ENCODE data around the gene LGI4. TPM values are rescaled to one million over a fixed set of nuclear protein-coding genes. Genes with fewer than 3 reads are reported as not detected.

Gene LGI4
- total RNA-seq, 2 experiments from 2014 or later, result 1.1 to 1.7 TPM

GRCh38 chr19:35093941-35094647, 40.8 kb downstream of the LGI4 start:
- Mint-ChIP-seq H3K4me3 (no peak overlapping the region), H3K36me3 (ENCODE audit: low read depth) (no peaks in the 10 kb centered on the region), H3K27me3 (ENCODE audit: low read depth) (peaks cover 5% of the 10 kb centered on the region), H3K4me1 (ENCODE audit: low read depth) (peaks cover 1% of the 10 kb centered on the region), H3K27ac (no peak overlapping the region), H3K9me3 (no peaks in the 10 kb centered on the region)
- CTCF ChIA-PET, result interaction anchor here (0.6 kb wide), 1 partner anchor 8 kb away, joined by 3 read pairs; no protein-coding TSS in a partner anchor
- intact Hi-C loops (cut with micrococcal nuclease), result no loop called here
- no peak for DNase-seq

DNA sequence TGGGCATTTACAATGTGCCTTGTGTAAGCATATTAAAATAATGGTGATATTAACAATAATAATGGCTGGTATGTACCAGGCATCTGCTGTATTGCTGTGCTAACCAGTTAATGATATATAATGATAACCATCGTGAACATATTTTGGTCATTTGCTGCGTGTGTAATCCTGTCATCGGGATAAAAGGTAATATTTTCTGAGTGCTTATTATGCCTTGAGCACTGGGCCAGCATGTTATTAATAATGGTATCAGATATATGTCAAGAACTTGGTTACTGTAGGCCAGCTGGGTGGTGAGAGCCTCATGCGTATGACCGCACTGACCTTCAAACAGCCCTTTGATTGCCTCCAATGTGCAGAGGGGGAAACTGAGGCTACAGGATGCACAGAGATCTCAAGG, 41.4 kb downstream of the LGI4 start:
- Mint-ChIP-seq H3K36me3 (ENCODE audit: low read depth) (no peaks in the 10 kb centered on the region), H3K9me3 (no peaks in the 10 kb centered on the region), H3K4me3 (no peak overlapping the region), H3K4me1 (ENCODE audit: low read depth) (peaks cover 1% of the 10 kb centered on the region), H3K27ac (no peak overlapping the region), H3K27me3 (ENCODE audit: low read depth) (peaks cover 5% of the 10 kb centered on the region)
- CTCF ChIA-PET, result interaction anchor here (0.6 to 4.3 kb wide), 4 partner anchors 9 to 50 kb away, joined by 3 to 23 read pairs (median 14); no protein-coding TSS in a partner anchor
- DNase-seq, result no peak
- intact Hi-C loops (cut with micrococcal nuclease), result no loop called here

- intact Hi-C loops (cut with micrococcal nuclease), result loop anchor here (1.0 kb wide), 4 partner anchors 23 to 451 kb away; no protein-coding TSS in a partner anchor
- peak; percentile 64 for DNase-seq
- Mint-ChIP-seq H3K27me3 (ENCODE audit: low read depth) (peaks cover 5% of the 10 kb centered on the region), H3K4me3 (no peak overlapping the region), H3K36me3 (ENCODE audit: low read depth) (no peaks in the 10 kb centered on the region), H3K4me1 (ENCODE audit: low read depth) (peaks cover 1% of the 10 kb centered on the region), H3K9me3 (no peaks in the 10 kb centered on the region), H3K27ac (no peak overlapping the region)
- CTCF ChIA-PET, result interaction anchor here (0.7 to 4.3 kb wide), 12 partner anchors 9 to 123 kb away, joined by 3 to 23 read pairs (median 4); no protein-coding TSS in a partner anchor
Observed at GRCh38 chr19:35090506-35091214, 44.2 kb downstream of the LGI4 start.

DNA sequence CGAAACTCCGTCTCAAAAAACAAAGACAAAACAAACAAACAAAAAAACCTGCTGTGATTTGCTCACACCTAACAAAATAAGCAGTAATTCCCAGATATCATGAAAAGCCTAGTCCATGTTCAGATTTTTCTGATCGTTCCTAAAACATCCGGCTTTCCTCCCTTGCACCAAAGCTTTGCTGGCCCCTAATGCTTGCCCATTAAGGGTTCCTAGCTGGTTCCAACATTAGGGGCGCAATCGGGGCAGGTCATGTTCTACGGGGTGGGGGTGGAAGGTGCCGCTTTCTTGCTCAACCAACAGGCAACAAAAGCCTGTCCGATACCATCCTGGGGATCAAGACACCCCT, 44.7 kb downstream of the LGI4 start:
- no peak for DNase-seq
- CTCF ChIA-PET, result interaction anchor here (0.7 to 4.3 kb wide), 10 partner anchors 8 to 122 kb away, joined by 3 to 23 read pairs (median 3); no protein-coding TSS in a partner anchor
- no peak overlapping the region for H3K4me3 Mint-ChIP-seq
- H3K9me3 Mint-ChIP-seq, result no peaks in the 10 kb centered on the region
- no peaks in the 10 kb centered on the region for H3K36me3 Mint-ChIP-seq (ENCODE audit: low read depth)
- H3K27ac Mint-ChIP-seq, result no peak overlapping the region
- peaks cover 5% of the 10 kb centered on the region for H3K27me3 Mint-ChIP-seq (ENCODE audit: low read depth)
- H3K4me1 Mint-ChIP-seq (ENCODE audit: low read depth), result peaks cover 1% of the 10 kb centered on the region
- intact Hi-C loops (cut with micrococcal nuclease), result loop anchor here (1.0 kb wide), 4 partner anchors 23 to 451 kb away; no protein-coding TSS in a partner anchor

DNA sequence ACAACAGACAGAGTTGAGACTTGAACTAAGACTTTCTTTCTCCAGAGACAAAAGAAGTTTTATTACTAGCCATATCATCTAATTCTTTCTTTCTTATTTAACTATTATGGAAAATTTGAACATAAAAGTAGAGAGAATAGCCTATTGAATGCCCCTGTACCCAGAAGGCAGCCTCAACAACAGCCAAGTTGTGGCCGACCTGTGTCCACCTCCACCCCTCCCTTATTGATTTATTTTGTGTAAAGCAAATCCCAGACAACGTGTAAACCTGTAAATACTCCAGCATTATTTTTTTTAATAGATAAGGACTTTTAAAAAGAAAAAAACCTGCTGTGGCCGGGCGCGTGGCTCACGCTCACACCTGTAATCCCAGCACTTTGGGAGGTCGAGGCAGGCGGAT, 45.3 kb downstream of the LGI4 start:
- peaks cover 1% of the 10 kb centered on the region for H3K4me1 Mint-ChIP-seq (ENCODE audit: low read depth)
- no peak overlapping the region for H3K27ac Mint-ChIP-seq
- no peaks in the 10 kb centered on the region for H3K36me3 Mint-ChIP-seq (ENCODE audit: low read depth)
- DNase-seq, result no peak
- H3K4me3 Mint-ChIP-seq, result no peak overlapping the region
- CTCF ChIA-PET, result interaction anchor here (0.7 to 4.3 kb wide), 10 partner anchors 8 to 122 kb away, joined by 3 to 23 read pairs (median 3); no protein-coding TSS in a partner anchor
- intact Hi-C loops (cut with micrococcal nuclease), result no loop called here
- no peaks in the 10 kb centered on the region for H3K9me3 Mint-ChIP-seq
- peaks cover 5% of the 10 kb centered on the region for H3K27me3 Mint-ChIP-seq (ENCODE audit: low read depth)

DNA sequence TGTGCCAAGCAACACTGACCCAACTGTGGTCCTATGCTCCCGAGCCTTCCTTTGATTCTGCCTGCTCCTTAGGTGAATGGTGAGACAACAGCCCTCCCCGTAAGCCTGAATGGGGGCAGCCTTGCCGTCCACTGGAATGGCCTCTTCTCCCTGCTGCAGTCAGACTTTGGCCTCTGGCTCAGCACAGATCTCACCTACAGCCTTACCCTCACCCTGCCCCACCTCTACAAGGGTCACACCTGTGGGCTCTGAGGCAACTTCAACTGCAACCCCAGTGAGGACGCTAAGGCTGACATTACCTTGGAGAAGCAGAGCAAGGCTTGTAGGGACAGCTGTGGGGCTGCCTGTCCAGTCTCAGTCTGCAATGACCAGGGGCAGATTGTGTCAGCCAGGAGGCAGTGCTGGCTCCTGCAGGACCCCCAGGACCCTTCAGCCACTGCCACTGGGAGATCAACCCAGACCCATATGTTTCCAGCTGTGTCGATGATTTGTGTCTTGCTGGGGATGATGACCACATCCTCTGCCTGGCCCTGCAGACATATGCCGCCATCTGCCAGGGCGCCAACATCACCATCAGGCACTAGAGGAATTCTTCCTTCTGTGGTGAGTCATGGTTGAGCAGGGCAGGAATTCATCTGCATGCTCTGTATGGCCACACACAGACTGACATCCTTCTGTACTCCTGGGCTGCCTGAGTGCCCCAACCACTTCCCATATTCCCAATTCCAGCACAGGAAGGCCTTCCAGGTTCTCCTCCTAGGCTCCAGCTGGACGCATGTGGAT, 46.5 kb downstream of the LGI4 start:
- H3K36me3 Mint-ChIP-seq (ENCODE audit: low read depth), result no peaks in the 10 kb centered on the region

DNA sequence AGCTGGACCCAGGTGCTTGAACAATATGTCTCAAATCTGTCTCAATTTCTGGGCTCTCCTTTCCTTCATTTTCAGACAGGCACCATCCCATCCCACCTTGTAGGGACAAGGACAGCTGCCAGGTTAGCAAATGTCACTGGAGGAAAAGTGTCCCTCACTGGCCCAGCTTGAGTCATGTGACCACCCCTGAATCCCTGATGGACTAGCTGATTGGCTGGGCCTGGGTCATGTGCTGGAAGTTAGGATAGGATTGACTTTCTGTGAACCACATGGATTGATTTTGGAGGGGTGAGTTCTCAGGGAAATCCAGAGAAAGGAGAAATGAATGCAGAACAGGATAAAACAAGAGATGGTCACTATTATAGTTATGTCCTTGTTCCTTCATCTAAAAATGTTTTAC, 47.5 kb downstream of the LGI4 start:
- CTCF ChIA-PET, result interaction anchor here (0.9 to 3.9 kb wide), 4 partner anchors 20 to 43 kb away, joined by 3 to 24 read pairs (median 14); no protein-coding TSS in a partner anchor
- H3K4me3 Mint-ChIP-seq, result no peak overlapping the region

More for the DNA sequence above, 46.5 kb downstream of the LGI4 start:
- Mint-ChIP-seq H3K4me3 (no peak overlapping the region), H3K27me3 (ENCODE audit: low read depth) (peaks cover 5% of the 10 kb centered on the region), H3K4me1 (ENCODE audit: low read depth) (peaks cover 1% of the 10 kb centered on the region), H3K9me3 (no peaks in the 10 kb centered on the region), H3K27ac (no peak overlapping the region)
- CTCF ChIA-PET, result interaction anchor here (0.6 to 3.9 kb wide), 3 partner anchors 44 to 112 kb away, joined by 3 to 23 read pairs (median 3); no protein-coding TSS in a partner anchor
- no peak for DNase-seq
- intact Hi-C loops (cut with micrococcal nuclease), result no loop called here

DNA sequence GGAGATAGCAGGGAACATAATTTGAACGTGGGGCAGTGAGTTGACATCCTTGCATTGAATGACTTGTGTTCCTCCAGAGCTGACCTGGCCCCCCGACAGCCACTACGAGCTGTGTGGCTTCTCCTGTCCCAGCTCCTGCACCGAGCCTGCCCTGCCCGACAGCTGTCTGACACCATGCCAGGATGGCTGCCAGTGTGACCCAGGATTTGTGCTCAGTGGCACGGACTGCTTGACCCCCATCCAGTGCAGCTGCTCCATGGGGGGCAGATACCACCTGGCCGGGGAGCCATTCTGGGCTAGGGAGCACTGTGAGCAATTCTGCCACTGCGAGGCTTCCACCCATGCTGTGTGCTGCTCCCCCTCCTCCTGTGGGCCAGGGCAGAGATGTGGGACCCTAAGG, 48.4 kb downstream of the LGI4 start:
- H3K4me3 Mint-ChIP-seq, result no peak overlapping the region
- no peak overlapping the region for H3K27ac Mint-ChIP-seq
- H3K4me1 Mint-ChIP-seq (ENCODE audit: low read depth), result peaks cover 1% of the 10 kb centered on the region
- no peaks in the 10 kb centered on the region for H3K36me3 Mint-ChIP-seq (ENCODE audit: low read depth)
- H3K27me3 Mint-ChIP-seq (ENCODE audit: low read depth), result peaks cover 5% of the 10 kb centered on the region
- CTCF ChIA-PET, result interaction anchor here (2.6 to 3.9 kb wide), 2 partner anchors 20 to 42 kb away, joined by 23 to 24 read pairs; no protein-coding TSS in a partner anchor
- no peaks in the 10 kb centered on the region for H3K9me3 Mint-ChIP-seq
- intact Hi-C loops (cut with micrococcal nuclease), result no loop called here
- no peak for DNase-seq

More for the DNA sequence above, 47.5 kb downstream of the LGI4 start:
- Mint-ChIP-seq H3K36me3 (ENCODE audit: low read depth) (no peaks in the 10 kb centered on the region), H3K4me1 (ENCODE audit: low read depth) (peaks cover 1% of the 10 kb centered on the region), H3K9me3 (no peaks in the 10 kb centered on the region), H3K27ac (no peak overlapping the region), H3K27me3 (ENCODE audit: low read depth) (peaks cover 5% of the 10 kb centered on the region)
- DNase-seq, result no peak
- intact Hi-C loops (cut with micrococcal nuclease), result no loop called here

DNA sequence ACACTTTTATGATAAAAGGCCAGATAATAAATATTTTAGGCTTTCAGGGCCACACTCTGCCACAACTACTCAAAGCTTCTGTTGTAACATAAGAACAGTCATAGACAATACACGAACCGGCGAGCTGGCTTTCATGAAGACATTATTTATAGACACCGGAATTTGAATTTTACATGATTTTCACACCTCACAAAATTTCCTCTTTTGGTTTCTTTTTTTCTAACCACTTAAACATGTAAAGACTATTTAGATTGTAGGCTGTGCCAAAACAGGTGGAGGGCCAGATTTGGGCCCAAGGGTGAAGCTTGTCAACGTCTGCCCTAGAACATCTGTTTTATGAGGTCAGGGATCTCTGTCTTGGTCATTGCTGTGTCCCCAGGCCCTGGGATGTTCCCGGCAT, 48.9 kb downstream of the LGI4 start:
- Mint-ChIP-seq H3K27ac (no peak overlapping the region), H3K4me3 (no peak overlapping the region), H3K36me3 (ENCODE audit: low read depth) (no peaks in the 10 kb centered on the region), H3K4me1 (ENCODE audit: low read depth) (peaks cover 1% of the 10 kb centered on the region), H3K27me3 (ENCODE audit: low read depth) (peaks cover 5% of the 10 kb centered on the region), H3K9me3 (no peaks in the 10 kb centered on the region)
- no peak for DNase-seq
- CTCF ChIA-PET, result interaction anchor here (2.6 to 3.9 kb wide), 2 partner anchors 19 to 42 kb away, joined by 23 to 24 read pairs; no protein-coding TSS in a partner anchor
- intact Hi-C loops (cut with micrococcal nuclease), result no loop called here

DNA sequence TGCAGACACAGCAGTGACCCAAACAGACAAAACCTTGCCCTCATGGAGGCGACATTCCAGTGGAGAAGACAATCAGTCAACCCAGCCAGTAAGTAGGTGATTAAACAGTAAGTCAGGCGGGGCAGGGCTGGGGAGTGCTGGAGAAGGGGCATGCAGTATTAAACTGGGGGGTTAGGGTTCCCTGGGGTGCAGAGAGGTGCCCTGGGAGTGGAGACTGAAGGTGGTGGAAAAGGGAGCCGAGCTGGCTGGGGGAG, 50.4 kb downstream of the LGI4 start:
- no peaks in the 10 kb centered on the region for H3K27me3 Mint-ChIP-seq (ENCODE audit: low read depth)
- DNase-seq, result no peak
- H3K4me3 Mint-ChIP-seq, result no peak overlapping the region
- no peaks in the 10 kb centered on the region for H3K4me1 Mint-ChIP-seq (ENCODE audit: low read depth)
- intact Hi-C loops (cut with micrococcal nuclease), result no loop called here
- H3K27ac Mint-ChIP-seq, result no peak overlapping the region
- CTCF ChIA-PET, result no interaction called here
- no peaks in the 10 kb centered on the region for H3K9me3 Mint-ChIP-seq
- no peaks in the 10 kb centered on the region for H3K36me3 Mint-ChIP-seq (ENCODE audit: low read depth)

GRCh38 chr19:35083691-35084508, 51.0 kb downstream of the LGI4 start:
- no peak overlapping the region for H3K4me3 Mint-ChIP-seq
- H3K27ac Mint-ChIP-seq, result no peak overlapping the region
- intact Hi-C loops (cut with micrococcal nuclease), result no loop called here
- H3K27me3 Mint-ChIP-seq (ENCODE audit: low read depth), result no peaks in the 10 kb centered on the region
- no peaks in the 10 kb centered on the region for H3K9me3 Mint-ChIP-seq
- H3K4me1 Mint-ChIP-seq (ENCODE audit: low read depth), result no peaks in the 10 kb centered on the region
- H3K36me3 Mint-ChIP-seq (ENCODE audit: low read depth), result no peaks in the 10 kb centered on the region
- no peak for DNase-seq
- CTCF ChIA-PET, result no interaction called here
